CD8-positive, alpha-beta memory T cell (primary cell): ENCODE data around the gene MRPS25. TPM values are rescaled to one million over a fixed set of nuclear protein-coding genes. Genes with fewer than 3 reads are reported as not detected.

Experiments
- CTCF ChIA-PET: fragments of 350-600 bp; sonication (Branson Sonifier 250); formaldehyde crosslinking; loops from one replicate; lab custom pipeline; 2021; ENCODE audit warnings: antibody characterized with exemption; lab: Charles Lee
- POLR2A ChIA-PET: fragments of 350-600 bp; sonication (Branson Sonifier 250); formaldehyde crosslinking; loops from one replicate; lab custom pipeline; 2021; ENCODE audit warnings: antibody characterized with exemption; lab: Charles Lee
- DNase-seq, 5 donors: peaks; one replicate each; pipeline versions ENCODE4 v3.0.0 to v3.0.0-alpha.2; 2020 to 2022; ENCODE audit warnings: mixed read lengths in 1 of 5
- H3K27ac ChIP-seq: one replicate; pipeline ENCODE4 v1.7.0; 2013; ENCODE audit warnings: low read depth, mild to moderate bottlenecking, low read length, moderate library complexity
- H3K27me3 ChIP-seq: 2 replicates; pipeline ENCODE4 v1.7.0; 2013; ENCODE audit warnings: low read length, mild to moderate bottlenecking; ENCODE audit not compliant: insufficient read depth, poor library complexity, severe bottlenecking
- H3K36me3 ChIP-seq: 2 replicates; pipeline ENCODE4 v1.7.0; 2013; ENCODE audit warnings: mild to moderate bottlenecking, low read length, moderate library complexity; ENCODE audit not compliant: insufficient read depth
- H3K4me1 ChIP-seq: 2 replicates; pipeline ENCODE4 v1.7.0; 2013; ENCODE audit warnings: mild to moderate bottlenecking, low read length, moderate library complexity; ENCODE audit not compliant: insufficient read depth
- H3K4me3 ChIP-seq: 2 replicates; pipeline ENCODE4 v1.7.0; 2013; ENCODE audit warnings: mild to moderate bottlenecking, low read length
- H3K9me3 ChIP-seq: 2 replicates; pipeline ENCODE4 v1.7.0; 2013; ENCODE audit warnings: mild to moderate bottlenecking, low read length
- H3K27ac Mint-ChIP-seq, 8 donors: one replicate each; pipeline ENCODE4 v1.8.0; 2020 to 2021; ENCODE audit warnings: mixed read lengths in 8 of 8, mild to moderate bottlenecking in 6 of 8, inconsistent platforms in 3 of 8, moderate library complexity in 3 of 8
- H3K27me3 Mint-ChIP-seq, 2 donors: one replicate each; pipeline ENCODE4 v1.8.0; 2020 to 2021; ENCODE audit warnings: mixed read lengths in 2 of 2, mild to moderate bottlenecking in 1 of 2, moderate library complexity in 1 of 2
- H3K36me3 Mint-ChIP-seq, 3 donors: one replicate each; pipeline ENCODE4 v1.8.0; 2020 to 2021; ENCODE audit warnings: mixed read lengths in 3 of 3, inconsistent platforms in 1 of 3, mild to moderate bottlenecking in 1 of 3
- H3K4me1 Mint-ChIP-seq, 3 donors: one replicate each; pipeline ENCODE4 v1.8.0; 2020 to 2021; ENCODE audit warnings: mixed read lengths in 3 of 3, inconsistent platforms in 1 of 3, mild to moderate bottlenecking in 1 of 3
- H3K4me3 Mint-ChIP-seq, 7 donors: one replicate each; pipeline ENCODE4 v1.8.0; 2020 to 2021; ENCODE audit warnings: mixed read lengths in 7 of 7, mild to moderate bottlenecking in 6 of 7, moderate library complexity in 4 of 7, inconsistent platforms in 2 of 7
- H3K9me3 Mint-ChIP-seq, 5 donors: one replicate each; pipeline ENCODE4 v1.8.0; 2020 to 2022; ENCODE audit warnings: mixed read lengths in 5 of 5, mild to moderate bottlenecking in 3 of 5, moderate library complexity in 2 of 5, inconsistent platforms in 1 of 5
- polyA plus RNA-seq: library from polyadenylated mRNA; unstranded; fragments of 300-500 nt; fragmentation: Illumina TruSeq; gene quantifications from one replicate; pipeline ENCODE4 v1.2.3, GENCODE V29; 2021
- total RNA-seq, 2 experiments: library from RNA; stranded (reverse); gene quantifications; one replicate each; pipeline ENCODE4 v1.2.3, GENCODE V29; 2021

The MRPS25 gene
- total and polyA plus RNA-seq, 3 experiments from 2014 or later, result 20.2 to 84.7 (median 82.7) TPM

GRCh38 chr3:15096046-15096445, 30.9 kb upstream of the MRPS25 start:
- DNase-seq, result no peak
- Mint-ChIP-seq H3K9me3 (peaks cover 0 to 5% (median 0%) of the 10 kb centered on the region in 5 donors), H3K4me1 (peaks cover 23 to 39% (median 30%) of the 10 kb centered on the region in 3 donors), H3K4me3 (peak overlapping the region in 3 of 7 donors; percentile 8 to 72 (median 53)), H3K27ac (peak overlapping the region in 6 of 8 donors; percentile 46 to 80 (median 76)), H3K36me3 (peaks cover 0 to 65% (median 9%) of the 10 kb centered on the region in 3 donors), H3K27me3 (peaks cover 0 to 7% of the 10 kb centered on the region in 2 donors)
- Histone ChIP-seq H3K27me3 (no peaks in the 10 kb centered on the region), H3K9me3 (no peaks in the 10 kb centered on the region), H3K36me3 (peaks cover 20% of the 10 kb centered on the region), H3K27ac (no peak overlapping the region), H3K4me3 (no peak overlapping the region), H3K4me1 (peaks cover 18% of the 10 kb centered on the region)
- CTCF ChIA-PET, result no interaction called here
- POLR2A ChIA-PET, result no interaction called here

GRCh38 chr3:15094187-15094875, 29.2 kb upstream of the MRPS25 start:
- peaks cover 10% of the 10 kb centered on the region for H3K4me1 ChIP-seq
- ChIA-PET CTCF (interaction anchor here (1.4 to 1.5 kb wide), 2 partner anchors 14 to 30 kb away, joined by 3 read pairs; no protein-coding TSS in a partner anchor), POLR2A (interaction anchor here (0.5 kb wide), 1 partner anchor 1686 kb away, joined by 5 read pairs; no protein-coding TSS in a partner anchor)
- no peak overlapping the region for H3K27ac ChIP-seq
- no peak for DNase-seq
- Mint-ChIP-seq H3K36me3 (peaks cover 8 to 77% (median 16%) of the 10 kb centered on the region in 3 donors), H3K4me3 (no peak overlapping the region), H3K27ac (no peak overlapping the region), H3K4me1 (peaks cover 19 to 36% (median 25%) of the 10 kb centered on the region in 3 donors), H3K27me3 (peaks cover 0 to 7% of the 10 kb centered on the region in 2 donors), H3K9me3 (peaks cover 0 to 5% (median 0%) of the 10 kb centered on the region in 5 donors)
- H3K9me3 ChIP-seq, result no peaks in the 10 kb centered on the region
- H3K36me3 ChIP-seq, result peaks cover 23% of the 10 kb centered on the region
- H3K4me3 ChIP-seq, result no peak overlapping the region
- H3K27me3 ChIP-seq, result no peaks in the 10 kb centered on the region

GRCh38 chr3:15092686-15093085, 27.6 kb upstream of the MRPS25 start:
- H3K4me1 ChIP-seq, result peaks cover 3% of the 10 kb centered on the region
- Mint-ChIP-seq H3K36me3 (peaks cover 8 to 73% (median 14%) of the 10 kb centered on the region in 3 donors), H3K27me3 (no peaks in the 10 kb centered on the region), H3K4me3 (no peak overlapping the region), H3K4me1 (peaks cover 5 to 22% (median 11%) of the 10 kb centered on the region in 3 donors), H3K27ac (peak overlapping the region in 2 of 8 donors; percentile 6 to 38), H3K9me3 (no peaks in the 10 kb centered on the region)
- no peak overlapping the region for H3K4me3 ChIP-seq
- POLR2A ChIA-PET, result no interaction called here
- H3K36me3 ChIP-seq, result peaks cover 23% of the 10 kb centered on the region
- H3K9me3 ChIP-seq, result no peaks in the 10 kb centered on the region
- H3K27ac ChIP-seq, result peak overlapping the region; percentile 3
- no peak for DNase-seq
- H3K27me3 ChIP-seq, result no peaks in the 10 kb centered on the region
- CTCF ChIA-PET, result interaction anchor here (1.4 kb wide), 1 partner anchor 26 kb away, joined by 3 read pairs; no protein-coding TSS in a partner anchor

- H3K9me3 Mint-ChIP-seq, result no peaks in the 10 kb centered on the region
- ChIA-PET CTCF (interaction anchor here (1.4 kb wide), 1 partner anchor 27 kb away, joined by 3 read pairs; no protein-coding TSS in a partner anchor), POLR2A (no interaction called here)
- no peak overlapping the region for H3K4me3 Mint-ChIP-seq
- no peaks in the 10 kb centered on the region for H3K27me3 Mint-ChIP-seq
- H3K9me3 ChIP-seq, result no peaks in the 10 kb centered on the region
- H3K27ac ChIP-seq, result no peak overlapping the region
- no peak for DNase-seq
- H3K4me3 ChIP-seq, result no peak overlapping the region
- peaks cover 8 to 80% (median 16%) of the 10 kb centered on the region in 3 donors for H3K36me3 Mint-ChIP-seq
- H3K36me3 ChIP-seq, result peaks cover 23% of the 10 kb centered on the region
- no peaks in the 10 kb centered on the region for H3K27me3 ChIP-seq
- no peaks in the 10 kb centered on the region for H3K4me1 ChIP-seq
- H3K4me1 Mint-ChIP-seq, result peaks cover 0 to 12% (median 4%) of the 10 kb centered on the region in 3 donors
- H3K27ac Mint-ChIP-seq, result peak overlapping the region in 2 of 8 donors; percentile 46 to 51
Observed at GRCh38 chr3:15091575-15091974, 26.5 kb upstream of the MRPS25 start.

GRCh38 chr3:15089201-15089600, 24.1 kb upstream of the MRPS25 start:
- Histone ChIP-seq H3K4me3 (no peak overlapping the region), H3K27me3 (no peaks in the 10 kb centered on the region), H3K27ac (no peak overlapping the region), H3K4me1 (no peaks in the 10 kb centered on the region), H3K9me3 (no peaks in the 10 kb centered on the region), H3K36me3 (peaks cover 22% of the 10 kb centered on the region)
- no peak for DNase-seq
- Mint-ChIP-seq H3K36me3 (peaks cover 8 to 79% (median 20%) of the 10 kb centered on the region in 3 donors), H3K9me3 (no peaks in the 10 kb centered on the region), H3K27ac (no peak overlapping the region), H3K4me3 (no peak overlapping the region), H3K4me1 (peaks cover 0 to 8% (median 2%) of the 10 kb centered on the region in 3 donors), H3K27me3 (no peaks in the 10 kb centered on the region)
- POLR2A ChIA-PET, result interaction anchor here (0.6 kb wide), 2 partner anchors 10 to 47 kb away, joined by 3 to 7 read pairs; partner anchors contain the start of gene RBSN
- CTCF ChIA-PET, result interaction anchor here (1.4 kb wide), 1 partner anchor 9 kb away, joined by 4 read pairs; no protein-coding TSS in a partner anchor

GRCh38 chr3:15086699-15087098, 21.6 kb upstream of the MRPS25 start:
- CTCF ChIA-PET, result no interaction called here
- peaks cover 0 to 1% of the 10 kb centered on the region in 2 donors for H3K27me3 Mint-ChIP-seq
- H3K4me3 ChIP-seq, result no peak overlapping the region
- peaks cover 11 to 84% (median 28%) of the 10 kb centered on the region in 3 donors for H3K36me3 Mint-ChIP-seq
- POLR2A ChIA-PET, result no interaction called here
- H3K9me3 ChIP-seq, result no peaks in the 10 kb centered on the region
- no peaks in the 10 kb centered on the region for H3K9me3 Mint-ChIP-seq
- H3K36me3 ChIP-seq, result peaks cover 42% of the 10 kb centered on the region
- H3K27me3 ChIP-seq, result no peaks in the 10 kb centered on the region
- H3K4me1 Mint-ChIP-seq, result peaks cover 0 to 11% (median 7%) of the 10 kb centered on the region in 3 donors
- no peak overlapping the region for H3K27ac Mint-ChIP-seq
- no peak overlapping the region for H3K4me3 Mint-ChIP-seq
- no peaks in the 10 kb centered on the region for H3K4me1 ChIP-seq
- H3K27ac ChIP-seq, result no peak overlapping the region
- no peak for DNase-seq

- ChIA-PET POLR2A (no interaction called here), CTCF (no interaction called here)
- H3K27me3 ChIP-seq, result no peaks in the 10 kb centered on the region
- Mint-ChIP-seq H3K4me1 (peaks cover 0 to 8% (median 7%) of the 10 kb centered on the region in 3 donors), H3K4me3 (no peak overlapping the region), H3K27ac (peak overlapping the region in 1 of 8 donors; percentile 46), H3K36me3 (peaks cover 14 to 84% (median 30%) of the 10 kb centered on the region in 3 donors), H3K9me3 (no peaks in the 10 kb centered on the region), H3K27me3 (peaks cover 0 to 1% of the 10 kb centered on the region in 2 donors)
- H3K27ac ChIP-seq, result no peak overlapping the region
- DNase-seq, result no peak
- peaks cover 46% of the 10 kb centered on the region for H3K36me3 ChIP-seq
- no peaks in the 10 kb centered on the region for H3K9me3 ChIP-seq
- no peaks in the 10 kb centered on the region for H3K4me1 ChIP-seq
- no peak overlapping the region for H3K4me3 ChIP-seq
Observed at GRCh38 chr3:15086263-15086662, 21.1 kb upstream of the MRPS25 start.

- Mint-ChIP-seq H3K4me1 (peaks cover 0 to 10% (median 3%) of the 10 kb centered on the region in 3 donors), H3K27ac (peak overlapping the region in 2 of 8 donors; percentile 0 to 78), H3K4me3 (no peak overlapping the region), H3K36me3 (peaks cover 10 to 93% (median 36%) of the 10 kb centered on the region in 3 donors), H3K9me3 (no peaks in the 10 kb centered on the region), H3K27me3 (peaks cover 0 to 1% of the 10 kb centered on the region in 2 donors)
- no peak for DNase-seq
- Histone ChIP-seq H3K36me3 (peaks cover 61% of the 10 kb centered on the region), H3K4me3 (no peak overlapping the region), H3K9me3 (no peaks in the 10 kb centered on the region), H3K4me1 (no peaks in the 10 kb centered on the region), H3K27ac (no peak overlapping the region), H3K27me3 (no peaks in the 10 kb centered on the region)
- ChIA-PET CTCF (interaction anchor here (1.1 kb wide), 1 partner anchor 11 kb away, joined by 3 read pairs; no protein-coding TSS in a partner anchor), POLR2A (no interaction called here)
Observed at GRCh38 chr3:15083252-15083651, 18.1 kb upstream of the MRPS25 start.
